H1 (cell line): Measurements from ENCODE around the gene GLB1L3.

Source experiments
- CTCF ChIP-seq, 3 experiments: IDR thresholded peaks; 1 replicate in 2 of 3; 2 replicates in 1 of 3; pipeline versions ENCODE4 v1.5.1 to v1.6.1; 2011; ENCODE audit warnings: low read length in 3 of 3, mild to moderate bottlenecking in 3 of 3, inconsistent platforms in 2 of 3, low read depth in 1 of 3, moderate library complexity in 1 of 3; ENCODE audit not compliant: insufficient read depth in 1 of 3; ENCODE audit errors: control extremely low read depth in 1 of 3
- SRF ChIP-seq: IDR thresholded peaks from 2 replicates; pipeline ENCODE4 v1.6.1; 2011; ENCODE audit warnings: mild to moderate bottlenecking, low read depth, low read length, moderate library complexity

GRCh38 chr11:134243913-134244312, 32.3 kb upstream of the GLB1L3 start:
- TF ChIP-seq SRF, result no peak
- no peak for TF ChIP-seq CTCF (IDR thresholded peaks at IDR 0.05; ENCODE audit: control extremely low read depth in 1 of 3, insufficient read depth in 1 of 3, low read depth in 1 of 3, low read length in 3 of 3)
